GM10847 (cell line): ENCODE results near the gene ASTN1.

Experiments
- POLR2A ChIP-seq: IDR thresholded peaks from 2 replicates; pipeline ENCODE4 v1.6.1; 2011; ENCODE audit not compliant: insufficient read length; ENCODE audit errors: extremely low read depth

Gene ASTN1

GRCh38 chr1:176843352-176844297, 320.9 kb downstream of the ASTN1 start:
- TF ChIP-seq POLR2A, result no peak

- TF ChIP-seq POLR2A, result no peak
These were observed 323.3 kb downstream of the ASTN1 start for GRCh38 chr1:176841238-176841637.

DNA sequence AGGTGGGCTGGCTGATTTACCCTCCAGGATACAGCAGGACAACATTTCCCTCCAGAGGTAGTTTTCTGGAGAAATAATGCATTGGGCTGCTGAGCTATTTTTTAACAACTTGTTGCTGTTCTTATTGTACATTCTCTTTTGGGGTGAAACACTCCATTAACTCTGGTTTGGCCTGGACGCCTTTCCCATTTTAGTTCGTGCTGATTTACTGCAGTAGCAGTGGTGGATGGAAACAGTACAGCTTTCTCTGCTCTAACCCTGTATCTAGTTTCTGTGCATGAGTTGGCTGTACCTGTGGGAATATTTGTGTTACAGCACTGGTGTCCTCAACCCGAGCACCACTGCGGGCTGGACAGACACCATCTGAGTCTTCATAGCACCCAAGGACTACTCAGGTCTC, 325.3 kb downstream of the ASTN1 start:
- no peak for TF ChIP-seq POLR2A

GRCh38 chr1:176838276-176838995, 326.1 kb downstream of the ASTN1 start:
- no peak for TF ChIP-seq POLR2A

DNA sequence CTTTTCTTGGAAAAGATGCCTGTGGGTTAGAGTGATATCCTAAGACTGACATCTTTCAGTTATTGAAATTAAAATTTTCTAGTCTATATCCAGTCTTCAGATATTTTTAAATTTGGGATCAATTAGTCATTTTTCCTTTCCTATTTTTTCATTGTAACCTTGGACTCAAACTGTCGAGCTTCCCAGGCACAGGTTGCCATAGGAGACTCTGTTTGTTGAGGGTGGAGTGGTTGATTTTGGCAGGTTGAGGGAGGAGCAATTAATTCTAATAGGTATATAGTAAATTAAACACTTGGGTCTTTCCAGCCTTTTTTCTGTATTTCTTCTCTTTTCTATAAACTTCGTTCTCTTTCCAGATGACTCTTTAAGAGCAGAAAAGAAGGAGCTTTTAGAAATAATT, 326.8 kb downstream of the ASTN1 start:
- TF ChIP-seq POLR2A, result no peak

DNA sequence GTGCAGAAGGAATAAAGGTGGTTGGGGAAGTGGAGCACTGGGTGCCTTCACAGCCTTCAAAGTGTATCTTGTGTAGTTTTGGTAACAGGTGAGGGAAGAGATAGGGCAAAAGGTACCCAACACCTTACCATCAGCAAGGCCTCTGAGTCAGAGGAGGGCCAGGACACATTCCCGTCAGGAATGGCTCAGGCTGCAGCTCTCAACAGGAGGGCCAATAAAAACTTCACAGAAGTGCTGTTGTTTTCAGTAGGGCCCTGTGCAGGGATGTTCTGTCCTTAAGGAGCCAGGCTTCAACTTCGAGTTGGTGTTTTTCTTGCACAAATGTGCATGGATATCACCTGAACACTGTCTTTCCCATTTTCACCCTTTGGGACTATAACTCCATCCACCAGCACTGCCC, 333.4 kb downstream of the ASTN1 start:
- TF ChIP-seq POLR2A, result no peak

DNA sequence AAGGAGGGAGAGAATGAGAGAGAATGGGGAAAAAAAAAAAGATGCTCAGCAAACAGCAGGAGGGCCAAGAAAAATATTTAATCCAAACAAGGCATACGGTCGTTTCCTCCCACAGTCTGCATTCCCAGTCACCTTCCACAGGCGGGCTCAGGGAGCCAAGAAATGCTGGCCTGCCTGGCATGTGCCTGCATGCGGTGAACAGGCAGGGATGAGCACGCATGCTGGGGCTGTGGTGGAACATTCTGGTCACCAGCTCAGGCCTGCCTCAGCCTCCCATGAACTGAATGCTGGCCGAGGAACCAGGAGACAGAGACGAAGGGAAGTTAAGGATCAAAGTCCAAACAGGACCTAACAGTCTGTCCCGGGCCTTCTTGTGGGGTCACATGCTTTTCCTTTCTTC, 335.3 kb downstream of the ASTN1 start:
- TF ChIP-seq POLR2A, result no peak

DNA sequence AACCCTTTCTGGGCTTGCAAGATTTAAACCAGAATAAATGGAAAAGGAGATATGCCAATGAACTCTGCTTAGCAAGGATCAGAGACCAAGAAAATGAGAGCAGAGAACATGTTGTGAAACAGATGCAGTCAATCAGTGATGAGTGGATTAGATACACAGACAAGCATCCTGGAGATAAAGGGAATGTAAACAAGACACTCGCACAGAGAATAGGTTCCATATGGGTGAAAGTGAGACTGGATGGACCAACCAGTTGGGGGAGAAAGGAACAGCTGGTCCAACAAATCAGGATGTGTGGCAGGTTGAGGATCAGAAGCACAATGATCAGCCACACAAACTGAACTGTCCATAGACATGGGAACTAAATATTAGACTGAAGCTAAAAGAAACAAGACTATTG, 338.2 kb downstream of the ASTN1 start:
- TF ChIP-seq POLR2A, result no peak

DNA sequence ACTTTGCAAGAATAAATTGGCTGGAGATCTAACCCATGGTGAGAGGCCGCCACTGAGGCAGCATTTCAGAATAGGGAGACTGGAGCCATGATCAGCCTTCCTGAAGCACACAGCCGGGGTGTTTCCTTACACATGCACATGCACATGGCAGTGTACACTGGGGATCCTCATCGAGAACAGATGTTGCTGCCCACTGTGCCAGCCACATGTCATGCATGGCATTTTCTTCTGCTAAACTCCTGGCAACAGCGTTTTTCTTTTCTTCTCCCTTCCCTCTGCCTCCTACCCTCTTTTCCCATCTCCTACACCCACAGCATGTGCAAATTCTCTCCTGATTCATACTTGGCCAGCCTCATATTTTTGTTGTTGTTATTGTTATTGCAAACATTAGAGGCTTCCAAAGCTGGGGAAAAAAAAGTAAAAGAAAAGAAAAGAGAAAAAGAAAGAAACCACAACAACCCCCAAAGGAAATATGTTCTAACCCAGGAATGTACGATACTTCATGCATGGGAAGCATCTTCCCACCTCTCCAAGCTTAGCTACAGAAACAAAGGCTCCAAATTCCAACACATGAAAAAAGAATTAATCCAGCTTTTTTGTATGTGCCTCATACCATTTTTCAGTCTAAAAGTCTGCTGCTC, 344.0 kb downstream of the ASTN1 start:
- TF ChIP-seq POLR2A, result no peak

- no peak for TF ChIP-seq POLR2A
These were observed 348.3 kb downstream of the ASTN1 start for GRCh38 chr1:176816232-176816631.

DNA sequence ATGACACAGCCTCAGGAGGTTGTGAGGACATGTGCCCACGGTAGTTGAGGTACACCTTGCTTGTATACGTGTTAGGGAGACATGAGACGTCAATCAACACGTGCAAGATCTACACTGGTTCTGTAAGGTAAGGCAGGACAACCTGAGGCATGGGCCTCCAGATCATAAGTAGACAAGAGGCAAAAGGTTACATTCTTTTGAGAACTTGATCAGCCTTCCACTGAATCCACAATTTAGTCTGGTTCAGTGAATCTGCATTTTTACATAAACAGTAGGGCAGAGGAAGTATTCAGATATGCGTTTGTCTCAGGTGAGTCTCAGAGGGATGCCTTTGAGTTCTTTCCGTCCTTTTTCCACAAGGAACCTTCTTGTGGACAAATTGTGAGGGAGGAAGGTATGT, 348.9 kb downstream of the ASTN1 start:
- TF ChIP-seq POLR2A, result no peak

- no peak for TF ChIP-seq POLR2A
These were observed 352.8 kb downstream of the ASTN1 start for GRCh38 chr1:176811511-176812288.

DNA sequence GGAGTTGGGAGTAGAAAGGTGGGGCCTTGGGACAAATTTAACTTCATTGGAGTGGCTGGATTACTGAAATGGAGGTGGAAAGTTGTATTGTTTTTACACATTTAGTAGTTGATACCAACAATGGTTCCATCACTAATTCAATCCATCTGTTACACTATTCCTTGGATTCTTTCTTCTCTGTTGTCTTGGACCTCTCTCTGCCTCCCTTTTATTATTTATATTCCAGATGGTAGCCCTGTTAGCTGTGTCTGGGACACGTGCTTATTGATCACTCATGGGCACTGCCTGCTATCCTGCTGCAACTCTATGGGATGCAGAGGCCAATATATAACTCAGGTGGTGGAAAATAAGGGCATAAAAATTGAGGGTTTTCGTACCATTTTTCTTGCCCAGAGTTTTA, 355.2 kb downstream of the ASTN1 start:
- TF ChIP-seq POLR2A, result no peak
